PC-9 (cell line): Measurements from ENCODE around the gene PPIAL4G.
"Not testable (repeated sequence)": the region's sequence is repeated elsewhere in the genome, so short reads cannot be mapped to it uniquely, and the experiment has no call there.

Experiments
- EZH2 ChIP-seq: fragments of 200-600 bp; sonication (generic); IDR thresholded peaks from 2 replicates; pipeline ENCODE4 v1.8.0; 2017; ENCODE audit warnings: antibody characterized with exemption, low read depth
- TF ChIP-seq, protein P1 (sequence below): fragments of 200-600 bp; sonication (generic); conservative IDR thresholded peaks from 2 replicates; pipeline ENCODE4 v1.6.1; 2017; ENCODE audit warnings: mixed run types, antibody characterized with exemption, mild to moderate bottlenecking, moderate library complexity

- not testable (repeated sequence) for TF ChIP-seq EZH2
- TF ChIP-seq, protein P1, sequence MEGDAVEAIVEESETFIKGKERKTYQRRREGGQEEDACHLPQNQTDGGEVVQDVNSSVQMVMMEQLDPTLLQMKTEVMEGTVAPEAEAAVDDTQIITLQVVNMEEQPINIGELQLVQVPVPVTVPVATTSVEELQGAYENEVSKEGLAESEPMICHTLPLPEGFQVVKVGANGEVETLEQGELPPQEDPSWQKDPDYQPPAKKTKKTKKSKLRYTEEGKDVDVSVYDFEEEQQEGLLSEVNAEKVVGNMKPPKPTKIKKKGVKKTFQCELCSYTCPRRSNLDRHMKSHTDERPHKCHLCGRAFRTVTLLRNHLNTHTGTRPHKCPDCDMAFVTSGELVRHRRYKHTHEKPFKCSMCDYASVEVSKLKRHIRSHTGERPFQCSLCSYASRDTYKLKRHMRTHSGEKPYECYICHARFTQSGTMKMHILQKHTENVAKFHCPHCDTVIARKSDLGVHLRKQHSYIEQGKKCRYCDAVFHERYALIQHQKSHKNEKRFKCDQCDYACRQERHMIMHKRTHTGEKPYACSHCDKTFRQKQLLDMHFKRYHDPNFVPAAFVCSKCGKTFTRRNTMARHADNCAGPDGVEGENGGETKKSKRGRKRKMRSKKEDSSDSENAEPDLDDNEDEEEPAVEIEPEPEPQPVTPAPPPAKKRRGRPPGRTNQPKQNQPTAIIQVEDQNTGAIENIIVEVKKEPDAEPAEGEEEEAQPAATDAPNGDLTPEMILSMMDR, result not testable (repeated sequence)
These were observed 2.0 kb downstream of the PPIAL4G start for GRCh38 chr1:148481134-148481533.
